Bronchial epithelial cell (primary cell): ENCODE measurements around the gene GAD1. TPM values are rescaled to one million over a fixed set of nuclear protein-coding genes. Genes with fewer than 3 reads are reported as not detected.

Source experiments
- DNase-seq: peaks from one replicate; pipeline ENCODE4 v3.0.0-alpha.2; 2010; ENCODE audit warnings: low read depth
- FAIRE-seq: peaks from 2 replicates; lab custom pipeline; 2011; peaks lifted over from hg19 to GRCh38; lab: Jason Lieb, UNC
- H3K27me3 ChIP-seq: 2 replicates; pipeline ENCODE4 v1.5.1; 2011; ENCODE audit warnings: low read length; ENCODE audit not compliant: control insufficient read depth, insufficient read depth
- H3K36me3 ChIP-seq: 2 replicates; pipeline ENCODE4 v1.5.1; 2011; ENCODE audit warnings: low read length; ENCODE audit not compliant: control insufficient read depth, insufficient read depth
- H3K4me3 ChIP-seq: 2 replicates; pipeline ENCODE4 v1.5.1; 2011; ENCODE audit warnings: mild to moderate bottlenecking, low read depth, low read length, control low read depth
- total RNA-seq: library from RNA; depleted of rRNA; stranded (reverse); fragments of >200 nt; gene quantifications from 2 replicates; pipeline ENCODE4 v1.2.1, GENCODE V29; 2014
- TF ChIP-seq, protein P1 (sequence below): IDR thresholded peaks from 2 replicates; pipeline ENCODE4 v1.5.1; 2011; ENCODE audit warnings: mild to moderate bottlenecking, moderate library complexity, low read length, control low read depth, inconsistent platforms; ENCODE audit not compliant: insufficient read depth, severe bottlenecking

Gene GAD1
- total RNA-seq, 1 donor from 2014 or later: 1.3 TPM

DNA sequence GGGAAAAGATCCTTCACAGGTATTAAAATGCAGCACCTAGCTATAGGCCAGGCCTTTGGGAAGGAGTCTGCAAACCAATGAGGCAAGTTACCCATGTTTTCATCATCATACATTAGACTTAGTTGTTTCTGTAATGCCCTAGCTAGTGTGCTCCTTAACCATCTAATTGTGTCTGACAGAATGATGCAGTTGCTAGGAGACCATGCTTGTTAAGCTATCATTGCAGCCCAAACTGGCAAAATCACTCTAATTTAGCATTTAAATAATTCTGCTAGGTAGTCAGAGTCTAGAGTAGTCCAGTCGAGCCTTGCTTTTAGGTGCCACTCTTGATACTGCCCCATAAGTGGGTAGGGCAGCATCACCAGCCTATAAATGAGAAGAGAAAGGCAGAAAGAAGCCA lies 34.9 kb downstream of the GAD1 start:
- no peak for DNase-seq
- no peak for FAIRE-seq
- TF ChIP-seq, protein P1, sequence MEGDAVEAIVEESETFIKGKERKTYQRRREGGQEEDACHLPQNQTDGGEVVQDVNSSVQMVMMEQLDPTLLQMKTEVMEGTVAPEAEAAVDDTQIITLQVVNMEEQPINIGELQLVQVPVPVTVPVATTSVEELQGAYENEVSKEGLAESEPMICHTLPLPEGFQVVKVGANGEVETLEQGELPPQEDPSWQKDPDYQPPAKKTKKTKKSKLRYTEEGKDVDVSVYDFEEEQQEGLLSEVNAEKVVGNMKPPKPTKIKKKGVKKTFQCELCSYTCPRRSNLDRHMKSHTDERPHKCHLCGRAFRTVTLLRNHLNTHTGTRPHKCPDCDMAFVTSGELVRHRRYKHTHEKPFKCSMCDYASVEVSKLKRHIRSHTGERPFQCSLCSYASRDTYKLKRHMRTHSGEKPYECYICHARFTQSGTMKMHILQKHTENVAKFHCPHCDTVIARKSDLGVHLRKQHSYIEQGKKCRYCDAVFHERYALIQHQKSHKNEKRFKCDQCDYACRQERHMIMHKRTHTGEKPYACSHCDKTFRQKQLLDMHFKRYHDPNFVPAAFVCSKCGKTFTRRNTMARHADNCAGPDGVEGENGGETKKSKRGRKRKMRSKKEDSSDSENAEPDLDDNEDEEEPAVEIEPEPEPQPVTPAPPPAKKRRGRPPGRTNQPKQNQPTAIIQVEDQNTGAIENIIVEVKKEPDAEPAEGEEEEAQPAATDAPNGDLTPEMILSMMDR: no peak
- Histone ChIP-seq H3K4me3 (no peak overlapping the region), H3K27me3 (no peaks in the 10 kb centered on the region), H3K36me3 (no peaks in the 10 kb centered on the region)

DNA sequence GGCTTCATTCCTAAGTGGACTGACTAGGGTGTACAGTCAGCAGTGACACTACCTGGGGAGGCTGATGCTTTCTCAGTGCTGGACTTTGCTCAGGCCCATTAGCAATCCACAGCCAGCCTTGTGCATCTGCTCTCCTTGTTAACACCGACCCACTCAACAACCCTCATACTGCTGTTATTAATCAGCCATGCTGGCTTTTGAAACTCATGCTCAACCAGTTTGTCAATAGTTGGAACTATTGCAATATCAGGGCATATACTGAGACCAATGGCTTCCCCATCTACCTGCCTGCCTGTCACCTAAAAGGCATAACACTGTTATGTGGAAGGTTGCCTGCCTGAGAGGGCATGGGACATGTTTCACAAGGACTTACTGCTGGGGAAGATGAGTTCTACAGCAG lies 39.4 kb downstream of the GAD1 start:
- peak; percentile 23 for FAIRE-seq
- H3K27me3 ChIP-seq: no peaks in the 10 kb centered on the region
- TF ChIP-seq, protein P1: no peak
- no peak overlapping the region for H3K4me3 ChIP-seq
- no peaks in the 10 kb centered on the region for H3K36me3 ChIP-seq
- DNase-seq: no peak

DNA sequence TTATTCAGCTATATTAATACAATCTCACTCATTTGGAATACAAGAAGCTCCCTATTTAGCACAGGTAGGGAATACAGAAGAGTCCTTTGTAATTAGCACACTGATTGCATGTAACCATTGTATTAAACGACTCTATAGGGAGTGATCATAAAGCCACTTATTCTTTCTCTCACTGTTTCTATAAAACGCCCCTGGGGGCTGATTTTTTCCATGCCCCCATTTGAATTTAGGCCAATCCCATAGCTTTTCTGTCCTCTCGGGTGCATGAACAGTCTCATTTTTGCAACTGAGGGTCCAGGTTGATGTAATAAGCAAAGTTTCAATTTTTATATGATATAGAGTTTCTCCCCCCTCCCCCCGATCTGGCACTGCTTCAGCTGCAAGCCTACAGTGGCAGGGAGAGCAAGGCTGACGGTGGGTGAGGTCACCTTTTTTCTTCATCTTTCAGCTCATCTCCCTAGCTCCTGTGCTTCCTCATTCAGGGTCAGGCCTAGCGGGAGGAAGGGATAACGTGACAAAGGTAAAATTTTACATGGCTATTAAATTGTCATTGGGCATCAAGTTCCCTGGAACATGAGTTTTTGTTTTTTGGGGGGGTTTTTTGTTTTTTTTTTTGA lies 45.7 kb downstream of the GAD1 start:
- Histone ChIP-seq H3K4me3 (no peak overlapping the region), H3K36me3 (no peaks in the 10 kb centered on the region), H3K27me3 (no peaks in the 10 kb centered on the region)
- TF ChIP-seq, protein P1: no peak
- FAIRE-seq (no peak), DNase-seq (no peak)

DNA sequence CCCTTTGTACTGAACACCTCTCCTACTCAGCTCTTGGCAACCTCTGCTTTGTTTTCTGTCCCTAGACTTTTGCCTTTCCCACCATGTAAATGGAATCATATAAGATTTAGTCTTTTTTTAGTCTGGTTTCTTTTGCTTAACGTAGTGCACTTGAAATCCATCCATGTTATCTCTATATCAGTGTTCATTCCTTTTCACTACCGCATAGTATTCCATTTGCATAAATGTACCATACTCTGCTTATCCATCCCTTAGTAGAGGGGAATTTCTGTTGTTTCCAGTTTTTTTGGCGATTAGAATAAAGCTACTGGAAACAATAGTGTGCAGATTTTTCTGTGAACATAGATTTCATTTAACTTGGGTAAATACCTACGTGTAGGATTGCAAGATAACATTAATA lies 46.4 kb downstream of the GAD1 start:
- no peak for DNase-seq
- TF ChIP-seq, protein P1: no peak
- no peak overlapping the region for H3K4me3 ChIP-seq
- no peaks in the 10 kb centered on the region for H3K36me3 ChIP-seq
- FAIRE-seq: no peak
- H3K27me3 ChIP-seq: no peaks in the 10 kb centered on the region

DNA sequence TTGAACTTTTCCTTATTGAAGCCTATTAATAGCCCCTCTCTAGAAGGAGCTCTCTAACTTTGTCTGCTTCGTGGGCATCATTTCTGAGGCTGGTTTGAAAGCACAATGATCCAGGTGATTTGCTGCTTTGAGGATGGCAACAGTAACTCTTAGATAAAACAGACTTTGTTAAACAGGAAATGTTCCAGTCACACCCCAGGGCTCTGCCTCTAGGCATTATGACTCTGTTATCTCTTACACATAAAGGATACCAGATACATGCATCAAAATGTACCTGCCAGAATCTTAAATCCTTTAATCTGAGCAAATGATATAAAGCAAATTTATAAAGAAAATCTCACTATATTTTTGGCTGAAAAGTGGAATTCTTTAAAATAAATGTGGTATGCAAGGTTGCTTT lies 52.3 kb downstream of the GAD1 start:
- no peak overlapping the region for H3K4me3 ChIP-seq
- no peaks in the 10 kb centered on the region for H3K27me3 ChIP-seq
- TF ChIP-seq, protein P1: no peak
- FAIRE-seq (no peak), DNase-seq (peak; percentile 17)
- H3K36me3 ChIP-seq: no peaks in the 10 kb centered on the region

DNA sequence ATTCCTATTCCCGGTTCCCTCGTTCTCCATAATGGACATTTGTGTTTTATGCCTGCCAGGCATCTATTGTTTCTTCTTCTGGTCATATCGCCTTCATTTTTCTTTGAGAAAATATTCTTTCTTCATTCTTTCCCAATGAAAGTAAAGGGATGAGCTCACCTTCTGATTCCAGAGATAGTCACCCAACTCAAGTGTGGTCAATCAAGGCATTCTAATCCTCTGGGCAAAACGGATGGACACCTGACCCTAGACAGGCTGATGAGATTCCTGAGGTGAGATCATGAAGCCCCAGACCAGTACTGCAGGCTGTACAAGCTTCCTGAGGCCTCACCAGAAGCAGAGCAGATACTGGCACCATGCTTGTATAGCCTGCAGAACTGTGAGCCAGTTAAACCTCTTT lies 52.8 kb downstream of the GAD1 start:
- Histone ChIP-seq H3K36me3 (no peaks in the 10 kb centered on the region), H3K4me3 (no peak overlapping the region), H3K27me3 (no peaks in the 10 kb centered on the region)
- TF ChIP-seq, protein P1: no peak
- FAIRE-seq: no peak
- DNase-seq: no peak
